NB4 (cell line): Measurements from ENCODE around the gene SNED1.

Source experiments
- CTCF ChIP-seq: IDR thresholded peaks from one replicate; pipeline ENCODE4 v1.5.1; 2012; ENCODE audit warnings: low read depth, low read length
- MYC ChIP-seq: IDR thresholded peaks from 2 replicates; pipeline ENCODE4 v1.6.1; 2011; ENCODE audit warnings: low read depth, low read length
- POLR2A ChIP-seq: IDR thresholded peaks from 2 replicates; pipeline ENCODE4 v1.6.1; 2011; ENCODE audit warnings: mild to moderate bottlenecking; ENCODE audit not compliant: insufficient read length; ENCODE audit errors: extremely low read depth

DNA sequence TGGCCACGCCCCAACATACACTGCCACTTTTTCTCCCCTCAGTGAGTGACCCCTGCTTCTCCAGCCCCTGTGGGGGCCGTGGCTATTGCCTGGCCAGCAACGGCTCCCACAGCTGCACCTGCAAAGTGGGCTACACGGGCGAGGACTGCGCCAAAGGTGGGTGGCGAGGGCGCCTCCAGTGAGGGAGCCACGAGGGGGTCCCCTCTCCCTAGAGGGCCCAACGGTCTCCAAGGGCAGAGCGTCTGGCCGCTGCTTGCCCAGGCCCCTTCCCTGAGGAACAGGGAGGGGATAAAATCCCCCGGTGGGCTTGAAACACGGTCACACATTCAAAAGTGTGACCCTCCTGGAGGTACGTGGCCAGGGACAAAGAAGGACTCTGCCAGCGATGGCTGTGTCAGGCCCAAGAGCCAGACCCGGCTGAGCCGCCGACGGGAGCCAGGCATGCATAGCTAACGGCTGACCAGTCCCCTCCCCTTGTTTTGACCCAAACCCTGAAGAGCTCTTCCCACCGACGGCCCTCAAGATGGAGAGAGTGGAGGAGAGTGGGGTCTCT, 66.5 kb downstream of the SNED1 start:
- TF ChIP-seq POLR2A (no peak), CTCF (no peak), MYC (no peak)
